ENCODE data around the gene GTPBP10. TPM values are rescaled to one million over a fixed set of nuclear protein-coding genes. Genes with fewer than 3 reads are reported as not detected.

GTPBP10 gene
- total RNA-seq, 1 experiment from 2014 or later, result 4.5 TPM

GRCh38 chr7:90351987-90352386 lies 5.5 kb downstream of the GTPBP10 start:
- no peak for DNase-seq (ENCODE audit: low spot score)

- DNase-seq (ENCODE audit: low spot score), result no peak
Observed at GRCh38 chr7:90383422-90383821, 36.9 kb downstream of the GTPBP10 start.

GRCh38 chr7:90383861-90384260 lies 37.3 kb downstream of the GTPBP10 start:
- no peak for DNase-seq (ENCODE audit: low spot score)

DNA sequence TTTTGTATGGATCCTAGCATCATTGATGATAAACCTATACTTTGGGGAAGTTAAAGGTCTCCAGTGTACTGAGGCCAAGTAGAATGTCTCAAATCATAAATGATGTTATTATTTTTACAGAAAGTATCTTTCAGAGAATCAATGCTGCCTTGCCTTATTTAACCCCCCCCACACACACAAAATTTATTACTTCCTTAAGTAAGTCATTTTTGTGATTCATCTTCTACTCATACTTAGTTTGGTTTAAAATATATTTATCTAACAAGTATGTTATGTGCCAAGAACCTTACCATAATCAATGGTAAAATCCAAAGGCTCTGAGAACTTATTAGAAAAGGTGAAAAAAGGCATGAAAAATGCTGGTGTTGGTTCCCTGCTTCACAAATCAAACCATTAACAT lies 37.9 kb downstream of the GTPBP10 start:
- no peak for DNase-seq (ENCODE audit: low spot score)

GRCh38 chr7:90387470-90388240 lies 41.1 kb downstream of the GTPBP10 start:
- no peak for DNase-seq (ENCODE audit: low spot score)

DNA sequence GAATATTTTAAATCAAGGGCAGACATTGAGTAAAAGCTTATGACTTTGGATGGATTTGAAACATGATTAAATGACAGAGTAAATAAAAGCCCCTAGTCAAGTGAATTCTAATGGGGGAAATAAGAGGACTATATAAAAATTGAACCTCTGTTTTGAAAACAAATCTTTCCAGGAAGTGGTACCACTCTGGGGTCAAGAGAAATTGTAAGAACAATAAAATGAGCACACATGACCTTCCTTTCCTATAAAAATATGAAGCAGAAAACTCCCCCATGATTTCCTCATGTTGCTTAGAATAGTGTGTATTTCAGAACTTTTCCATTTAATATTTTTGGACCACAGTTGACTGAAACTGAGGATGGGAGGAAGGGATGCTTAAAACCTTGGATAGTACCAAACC lies 44.4 kb downstream of the GTPBP10 start:
- DNase-seq (ENCODE audit: low spot score), result no peak

- no peak for DNase-seq (ENCODE audit: low spot score)
Observed at GRCh38 chr7:90391488-90391887, 45.0 kb downstream of the GTPBP10 start.

DNA sequence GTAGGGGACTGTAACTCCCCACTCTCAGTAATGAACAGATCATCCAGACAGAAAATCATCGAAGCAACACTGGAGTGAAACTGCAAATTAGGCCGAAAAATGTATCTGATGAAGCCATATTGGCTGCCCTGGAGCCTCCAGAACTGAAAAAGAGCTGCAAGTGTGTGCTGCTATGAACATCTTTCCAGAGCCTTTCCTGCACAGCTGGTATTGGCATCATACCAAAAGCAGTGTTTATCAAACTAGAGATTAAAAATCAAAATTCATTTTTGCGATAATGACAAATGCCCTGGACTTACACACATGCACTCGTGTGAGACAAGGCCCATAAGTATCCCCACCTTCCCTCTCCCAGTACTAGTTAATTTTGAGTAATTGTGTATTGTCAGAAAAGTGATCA lies 49.9 kb downstream of the GTPBP10 start:
- no peak for DNase-seq (ENCODE audit: low spot score)

DNA sequence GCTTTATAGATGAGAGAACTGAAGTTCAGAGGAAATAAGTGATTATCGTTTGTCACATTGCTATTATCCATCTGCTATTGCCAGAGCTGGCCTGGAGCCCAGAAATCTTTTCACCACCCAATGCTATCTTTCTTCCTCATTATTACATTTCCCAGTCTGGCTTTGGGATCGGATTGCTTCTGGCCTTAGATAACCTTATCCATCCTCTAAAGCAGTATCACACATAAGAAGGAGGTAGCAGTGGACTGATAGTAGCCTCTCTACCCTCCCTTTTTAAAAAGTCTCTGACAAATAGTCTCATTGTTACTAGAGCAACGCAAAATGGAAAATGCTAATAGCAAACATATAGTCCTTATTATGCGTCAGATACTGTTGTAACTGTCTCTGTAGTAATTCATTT lies 55.5 kb downstream of the GTPBP10 start:
- DNase-seq (ENCODE audit: low spot score), result peak; percentile 30

- DNase-seq (ENCODE audit: low spot score), result peak; percentile 5
Observed at GRCh38 chr7:90402785-90403173, 56.3 kb downstream of the GTPBP10 start.

- peak; percentile 95 for DNase-seq (ENCODE audit: low spot score)
Observed at GRCh38 chr7:90403174-90404113, 56.9 kb downstream of the GTPBP10 start, which contains the start of gene CLDN12. CLDN12 (plus strand) TSS chr7:90403461; CDS start chr7:90412677, 9,216 bp downstream.

GRCh38 chr7:90404777-90405176 lies 58.3 kb downstream of the GTPBP10 start:
- no peak for DNase-seq (ENCODE audit: low spot score)

GRCh38 chr7:90407484-90407821 lies 60.9 kb downstream of the GTPBP10 start:
- no peak for DNase-seq (ENCODE audit: low spot score)

DNA sequence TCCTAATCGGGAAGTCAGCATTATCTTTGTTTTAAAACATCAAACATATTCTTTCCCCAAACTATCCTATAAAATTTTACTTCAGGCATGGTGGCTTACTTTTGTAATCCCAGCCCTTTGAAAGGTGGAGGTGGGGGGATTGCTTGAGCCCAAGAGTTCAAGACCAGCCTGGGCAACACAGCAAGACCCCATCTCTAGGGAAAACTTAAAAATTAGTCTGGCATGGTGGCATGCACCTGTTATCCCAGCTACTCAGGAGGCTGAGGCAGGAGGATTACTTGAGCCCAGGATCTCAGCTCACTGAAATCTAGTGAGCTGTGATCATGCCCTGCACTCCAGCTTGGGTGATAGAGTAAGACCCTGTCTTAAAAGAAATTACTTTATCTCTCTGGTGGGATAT lies 61.6 kb downstream of the GTPBP10 start:
- DNase-seq (ENCODE audit: low spot score), result no peak

GRCh38 chr7:90409667-90410066 lies 63.2 kb downstream of the GTPBP10 start:
- peak; percentile 50 for DNase-seq (ENCODE audit: low spot score)

GRCh38 chr7:90411510-90411909 lies 65.0 kb downstream of the GTPBP10 start:
- DNase-seq (ENCODE audit: low spot score), result peak; percentile 71

GRCh38 chr7:90412458-90413184 lies 66.1 kb downstream of the GTPBP10 start:
- peak; percentile 90 for DNase-seq (ENCODE audit: low spot score)

GRCh38 chr7:90413185-90413528 lies 66.6 kb downstream of the GTPBP10 start:
- no peak for DNase-seq (ENCODE audit: low spot score)

DNA sequence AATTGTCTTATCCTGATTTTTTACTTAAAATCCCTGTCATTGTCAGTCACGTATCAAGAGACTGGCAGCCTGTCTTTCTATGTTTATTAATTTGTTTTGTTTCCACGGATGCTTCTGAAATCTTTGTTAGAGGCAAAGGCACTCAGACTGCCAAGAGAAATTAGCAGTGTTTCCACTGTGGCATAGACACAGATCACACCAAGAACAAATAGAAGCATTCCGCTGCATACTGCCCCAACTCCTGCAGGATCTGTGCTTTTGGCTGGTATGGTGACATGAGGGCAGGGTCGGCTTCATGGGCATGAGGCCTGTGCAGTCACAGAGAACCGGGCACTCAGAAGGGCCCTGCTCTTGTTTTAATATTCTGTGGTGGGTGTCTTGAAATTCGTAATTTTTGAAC lies 75.1 kb downstream of the GTPBP10 start:
- DNase-seq (ENCODE audit: low spot score), result no peak

DNA sequence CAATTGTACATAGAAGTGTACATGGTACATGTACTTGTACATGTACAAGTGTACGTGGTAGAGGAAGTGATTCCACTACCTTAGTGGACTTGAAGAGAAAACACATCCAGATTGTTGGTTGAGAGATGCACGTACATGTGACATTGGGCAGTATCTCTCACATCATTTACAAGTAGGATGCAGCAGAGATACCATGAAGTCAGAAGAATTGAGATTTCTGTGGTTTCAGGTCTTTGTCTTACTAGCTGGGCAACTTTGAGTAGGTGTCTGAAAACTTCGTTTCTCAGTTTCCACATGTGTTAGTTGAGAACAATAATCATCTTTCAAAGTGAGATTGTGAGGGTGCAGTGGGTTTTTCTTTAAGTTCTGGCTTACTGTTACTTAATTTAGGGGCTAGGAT lies 78.2 kb downstream of the GTPBP10 start:
- no peak for DNase-seq (ENCODE audit: low spot score)

DNA sequence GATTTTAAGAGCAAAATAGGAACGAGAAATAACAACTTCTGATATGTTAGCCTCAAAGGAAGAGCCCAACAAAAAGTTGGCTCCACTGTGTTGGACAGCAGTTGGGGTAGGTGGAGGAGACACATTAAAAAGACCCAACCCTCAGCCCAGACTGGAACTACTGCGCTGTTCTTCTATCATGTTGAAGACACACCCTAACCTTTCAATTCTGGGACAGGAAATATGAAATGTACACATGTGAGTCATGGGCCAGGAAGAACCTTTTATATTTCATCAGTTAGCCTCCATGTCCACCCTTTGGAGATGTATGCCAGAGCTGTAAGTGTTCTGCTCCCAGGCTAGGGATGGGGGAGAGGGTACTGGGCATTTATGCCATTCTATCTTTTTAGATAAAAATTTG lies 78.9 kb downstream of the GTPBP10 start:
- peak; percentile 39 for DNase-seq (ENCODE audit: low spot score)
